GM19467 (cell line): ENCODE measurements around the gene CIAO3.

ENCODE experiments used
- ATAC-seq: cut with Tn5 transposase; IDR thresholded peaks from one replicate; pipeline ENCODE4 v1.9.1; 2021; ENCODE audit warnings: mild to moderate bottlenecking, moderate library complexity; ENCODE audit not compliant: unreplicated experiment

Gene CIAO3

GRCh38 chr16:679814-680624 lies 60.8 kb downstream of the CIAO3 start, which contains the start of gene STUB1:
STUB1 (plus strand) TSS chr16:680410; CDS start chr16:680526, 116 bp downstream.
- ATAC-seq: no peak
